ENCODE measurements around the gene HOATZ.

DNA sequence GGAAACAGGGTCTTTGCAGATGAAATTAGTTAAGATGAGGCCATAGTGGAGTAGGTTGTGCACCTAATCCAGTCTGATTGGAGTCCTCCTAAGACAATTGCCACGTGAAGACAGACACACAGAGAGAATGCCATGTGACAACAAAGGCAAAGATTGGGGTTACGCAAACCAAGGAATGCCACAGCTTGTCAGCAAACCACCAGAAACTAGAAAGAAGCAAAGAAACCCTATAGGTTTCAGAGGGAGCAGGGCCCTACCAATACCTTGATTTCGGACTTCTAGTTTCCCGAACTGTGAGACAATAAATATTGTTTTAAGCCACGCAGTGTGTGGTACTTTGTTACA lies 17.8 kb downstream of the HOATZ start:
- TF ChIP-seq, protein P1, sequence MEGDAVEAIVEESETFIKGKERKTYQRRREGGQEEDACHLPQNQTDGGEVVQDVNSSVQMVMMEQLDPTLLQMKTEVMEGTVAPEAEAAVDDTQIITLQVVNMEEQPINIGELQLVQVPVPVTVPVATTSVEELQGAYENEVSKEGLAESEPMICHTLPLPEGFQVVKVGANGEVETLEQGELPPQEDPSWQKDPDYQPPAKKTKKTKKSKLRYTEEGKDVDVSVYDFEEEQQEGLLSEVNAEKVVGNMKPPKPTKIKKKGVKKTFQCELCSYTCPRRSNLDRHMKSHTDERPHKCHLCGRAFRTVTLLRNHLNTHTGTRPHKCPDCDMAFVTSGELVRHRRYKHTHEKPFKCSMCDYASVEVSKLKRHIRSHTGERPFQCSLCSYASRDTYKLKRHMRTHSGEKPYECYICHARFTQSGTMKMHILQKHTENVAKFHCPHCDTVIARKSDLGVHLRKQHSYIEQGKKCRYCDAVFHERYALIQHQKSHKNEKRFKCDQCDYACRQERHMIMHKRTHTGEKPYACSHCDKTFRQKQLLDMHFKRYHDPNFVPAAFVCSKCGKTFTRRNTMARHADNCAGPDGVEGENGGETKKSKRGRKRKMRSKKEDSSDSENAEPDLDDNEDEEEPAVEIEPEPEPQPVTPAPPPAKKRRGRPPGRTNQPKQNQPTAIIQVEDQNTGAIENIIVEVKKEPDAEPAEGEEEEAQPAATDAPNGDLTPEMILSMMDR (IDR thresholded peaks at IDR 0.05), result no peak
- TF ChIP-seq POLR2A (IDR thresholded peaks at IDR 0.05), result no peak
- no peak for TF ChIP-seq POLR2AphosphoS5 (IDR thresholded peaks at IDR 0.05; ENCODE audit: insufficient read depth in 1 of 2, low read depth in 1 of 2)

All from vagina (tissue), 2 donors.